ENCODE measurements around the gene P2RX4.

P2RX4 gene

GRCh38 chr12:121237415-121237814, 27.5 kb downstream of the P2RX4 start:
- no peak for DNase-seq (ENCODE audit: low spot score in 2 of 2)
- Histone ChIP-seq H3K4me3 (no peak overlapping the region), H3K9me3 (no peaks in the 10 kb centered on the region), H3K4me1 (no peaks in the 10 kb centered on the region), H3K36me3 (replicated peaks) (peaks cover 25% of the 10 kb centered on the region), H3K27me3 (ENCODE audit: low read depth) (no peaks in the 10 kb centered on the region)
- in situ Hi-C loops (cut with MboI; ENCODE audit: low sequenced_read_pairs) = no loop called here

- Histone ChIP-seq H3K4me1 (no peaks in the 10 kb centered on the region), H3K27me3 (ENCODE audit: low read depth) (no peaks in the 10 kb centered on the region), H3K4me3 (no peak overlapping the region), H3K9me3 (no peaks in the 10 kb centered on the region), H3K36me3 (replicated peaks) (peaks cover 25% of the 10 kb centered on the region)
- DNase-seq (ENCODE audit: low spot score in 2 of 2) = no peak
- in situ Hi-C loops (cut with MboI; ENCODE audit: low sequenced_read_pairs) = no loop called here
Measured at GRCh38 chr12:121238086-121238485, 28.2 kb downstream of the P2RX4 start.

- DNase-seq (ENCODE audit: low spot score in 2 of 2) = no peak
Measured at GRCh38 chr12:121238604-121239350, 28.8 kb downstream of the P2RX4 start.

GRCh38 chr12:121239351-121240061, 29.6 kb downstream of the P2RX4 start:
- Histone ChIP-seq H3K4me3 (no peak overlapping the region), H3K27me3 (ENCODE audit: low read depth) (no peaks in the 10 kb centered on the region), H3K4me1 (no peaks in the 10 kb centered on the region), H3K36me3 (replicated peaks) (peaks cover 35% of the 10 kb centered on the region), H3K9me3 (no peaks in the 10 kb centered on the region)
- in situ Hi-C loops (cut with MboI; ENCODE audit: low sequenced_read_pairs) = no loop called here
- DNase-seq (ENCODE audit: low spot score in 2 of 2) = no peak

More at GRCh38 chr12:121238604-121239350, 28.8 kb downstream of the P2RX4 start:
- peaks cover 32% of the 10 kb centered on the region for H3K36me3 ChIP-seq (replicated peaks)
- H3K27me3 ChIP-seq (ENCODE audit: low read depth) = no peaks in the 10 kb centered on the region
- no peaks in the 10 kb centered on the region for H3K9me3 ChIP-seq
- no peaks in the 10 kb centered on the region for H3K4me1 ChIP-seq
- no peak overlapping the region for H3K4me3 ChIP-seq
- in situ Hi-C loops (cut with MboI; ENCODE audit: low sequenced_read_pairs) = no loop called here

- no peak for DNase-seq (ENCODE audit: low spot score in 2 of 2)
- Histone ChIP-seq H3K4me1 (no peaks in the 10 kb centered on the region), H3K4me3 (no peak overlapping the region), H3K36me3 (replicated peaks) (peaks cover 40% of the 10 kb centered on the region), H3K9me3 (no peaks in the 10 kb centered on the region), H3K27me3 (ENCODE audit: low read depth) (no peaks in the 10 kb centered on the region)
- in situ Hi-C loops (cut with MboI; ENCODE audit: low sequenced_read_pairs) = no loop called here
Measured at GRCh38 chr12:121240062-121240420, 30.1 kb downstream of the P2RX4 start.

GRCh38 chr12:121240484-121241101, 30.7 kb downstream of the P2RX4 start:
- Histone ChIP-seq H3K36me3 (replicated peaks) (peaks cover 40% of the 10 kb centered on the region), H3K4me3 (no peak overlapping the region), H3K27me3 (ENCODE audit: low read depth) (no peaks in the 10 kb centered on the region), H3K9me3 (no peaks in the 10 kb centered on the region), H3K4me1 (no peaks in the 10 kb centered on the region)
- DNase-seq (ENCODE audit: low spot score in 2 of 2) = no peak
- in situ Hi-C loops (cut with MboI; ENCODE audit: low sequenced_read_pairs) = no loop called here

GRCh38 chr12:121241156-121241970, 31.4 kb downstream of the P2RX4 start:
- in situ Hi-C loops (cut with MboI; ENCODE audit: low sequenced_read_pairs) = no loop called here
- Histone ChIP-seq H3K36me3 (replicated peaks) (peaks cover 33% of the 10 kb centered on the region), H3K27me3 (ENCODE audit: low read depth) (no peaks in the 10 kb centered on the region), H3K4me1 (no peaks in the 10 kb centered on the region), H3K4me3 (no peak overlapping the region), H3K9me3 (no peaks in the 10 kb centered on the region)
- no peak for DNase-seq (ENCODE audit: low spot score in 2 of 2)

- Histone ChIP-seq H3K9me3 (no peaks in the 10 kb centered on the region), H3K36me3 (replicated peaks) (peaks cover 39% of the 10 kb centered on the region), H3K4me1 (no peaks in the 10 kb centered on the region), H3K4me3 (no peak overlapping the region), H3K27me3 (ENCODE audit: low read depth) (no peaks in the 10 kb centered on the region)
- in situ Hi-C loops (cut with MboI; ENCODE audit: low sequenced_read_pairs) = no loop called here
- DNase-seq (ENCODE audit: low spot score in 2 of 2) = no peak
Measured at GRCh38 chr12:121245031-121245430, 35.1 kb downstream of the P2RX4 start.

GRCh38 chr12:121245951-121246350, 36.0 kb downstream of the P2RX4 start:
- in situ Hi-C loops (cut with MboI; ENCODE audit: low sequenced_read_pairs) = no loop called here
- H3K4me1 ChIP-seq = no peaks in the 10 kb centered on the region
- DNase-seq (ENCODE audit: low spot score in 2 of 2) = no peak
- H3K27me3 ChIP-seq (ENCODE audit: low read depth) = no peaks in the 10 kb centered on the region
- peaks cover 46% of the 10 kb centered on the region for H3K36me3 ChIP-seq (replicated peaks)
- H3K9me3 ChIP-seq = no peaks in the 10 kb centered on the region
- no peak overlapping the region for H3K4me3 ChIP-seq

- Histone ChIP-seq H3K36me3 (replicated peaks) (peaks cover 49% of the 10 kb centered on the region), H3K4me3 (no peak overlapping the region), H3K27me3 (ENCODE audit: low read depth) (no peaks in the 10 kb centered on the region), H3K9me3 (no peaks in the 10 kb centered on the region), H3K4me1 (no peaks in the 10 kb centered on the region)
- DNase-seq (ENCODE audit: low spot score in 2 of 2) = no peak
- in situ Hi-C loops (cut with MboI; ENCODE audit: low sequenced_read_pairs) = no loop called here
Measured at GRCh38 chr12:121246893-121247557, 37.1 kb downstream of the P2RX4 start.

- Histone ChIP-seq H3K9me3 (no peaks in the 10 kb centered on the region), H3K4me1 (no peaks in the 10 kb centered on the region), H3K36me3 (replicated peaks) (peaks cover 55% of the 10 kb centered on the region), H3K4me3 (no peak overlapping the region), H3K27me3 (ENCODE audit: low read depth) (no peaks in the 10 kb centered on the region)
- in situ Hi-C loops (cut with MboI; ENCODE audit: low sequenced_read_pairs) = no loop called here
- DNase-seq (ENCODE audit: low spot score in 2 of 2) = no peak
Measured at GRCh38 chr12:121248622-121249021, 38.7 kb downstream of the P2RX4 start.

- Histone ChIP-seq H3K36me3 (replicated peaks) (peaks cover 56% of the 10 kb centered on the region), H3K27me3 (ENCODE audit: low read depth) (no peaks in the 10 kb centered on the region), H3K4me3 (no peak overlapping the region), H3K4me1 (no peaks in the 10 kb centered on the region), H3K9me3 (no peaks in the 10 kb centered on the region)
- no peak for DNase-seq (ENCODE audit: low spot score in 2 of 2)
- in situ Hi-C loops (cut with MboI; ENCODE audit: low sequenced_read_pairs) = no loop called here
Measured at GRCh38 chr12:121250359-121250758, 40.4 kb downstream of the P2RX4 start.

GRCh38 chr12:121251838-121252237, 41.9 kb downstream of the P2RX4 start:
- in situ Hi-C loops (cut with MboI; ENCODE audit: low sequenced_read_pairs) = no loop called here
- Histone ChIP-seq H3K36me3 (replicated peaks) (peaks cover 59% of the 10 kb centered on the region), H3K4me3 (no peak overlapping the region), H3K9me3 (no peaks in the 10 kb centered on the region), H3K4me1 (no peaks in the 10 kb centered on the region), H3K27me3 (ENCODE audit: low read depth) (no peaks in the 10 kb centered on the region)
- DNase-seq (ENCODE audit: low spot score in 2 of 2) = no peak
